GM21390 (cell line): Measurements from ENCODE around the gene PANK3.

Experiments
- ATAC-seq: cut with Tn5 transposase; IDR thresholded peaks from one replicate; pipeline ENCODE4 v1.9.1; 2021; ENCODE audit not compliant: unreplicated experiment

The PANK3 gene

GRCh38 chr5:168578538-168579487, at the start of gene PANK3:
Gene PANK3 (minus strand): TSS chr5:168579368. CDS start chr5:168579283, 85 bp downstream.
- peak; percentile 48 for ATAC-seq

- no peak for ATAC-seq
These were observed 45.7 kb upstream of the PANK3 start for GRCh38 chr5:168624850-168625364.

- no peak for ATAC-seq
These were observed 41.6 kb upstream of the PANK3 start for GRCh38 chr5:168620807-168621206.

- no peak for ATAC-seq
These were observed 35.5 kb upstream of the PANK3 start for GRCh38 chr5:168614661-168615060.

GRCh38 chr5:168613996-168614395, 34.8 kb upstream of the PANK3 start:
- ATAC-seq, result no peak

- no peak for ATAC-seq
These were observed 34.2 kb upstream of the PANK3 start for GRCh38 chr5:168613396-168613795.

- ATAC-seq, result no peak
These were observed 33.8 kb upstream of the PANK3 start for GRCh38 chr5:168612996-168613395.

GRCh38 chr5:168612123-168612522, 33.0 kb upstream of the PANK3 start:
- no peak for ATAC-seq

- no peak for ATAC-seq
These were observed 32.0 kb upstream of the PANK3 start for GRCh38 chr5:168611165-168611564.

GRCh38 chr5:168609806-168610482, 30.8 kb upstream of the PANK3 start:
- ATAC-seq, result no peak

GRCh38 chr5:168608821-168609220, 29.7 kb upstream of the PANK3 start:
- ATAC-seq, result no peak

GRCh38 chr5:168608386-168608785, 29.2 kb upstream of the PANK3 start:
- no peak for ATAC-seq

- ATAC-seq, result peak; percentile 60
These were observed 28.8 kb upstream of the PANK3 start for GRCh38 chr5:168607946-168608345.

- ATAC-seq, result no peak
These were observed 27.4 kb upstream of the PANK3 start for GRCh38 chr5:168606562-168606961.

GRCh38 chr5:168604436-168604835, 25.3 kb upstream of the PANK3 start:
- no peak for ATAC-seq

- no peak for ATAC-seq
These were observed 24.6 kb upstream of the PANK3 start for GRCh38 chr5:168603746-168604145.

- no peak for ATAC-seq
These were observed 23.3 kb upstream of the PANK3 start for GRCh38 chr5:168602517-168602916.

- no peak for ATAC-seq
These were observed 22.8 kb upstream of the PANK3 start for GRCh38 chr5:168601972-168602371.

GRCh38 chr5:168600409-168600808, 21.2 kb upstream of the PANK3 start:
- no peak for ATAC-seq

- ATAC-seq, result no peak
These were observed 20.7 kb upstream of the PANK3 start for GRCh38 chr5:168599826-168600225.

- ATAC-seq, result no peak
These were observed 19.5 kb upstream of the PANK3 start for GRCh38 chr5:168598639-168599038.

GRCh38 chr5:168596927-168597326, 17.8 kb upstream of the PANK3 start:
- ATAC-seq, result no peak
